Inflammatory macrophage treated with lipopolysaccharide for 1 hour (primary cell): ENCODE data around the gene EMILIN3.
A peak's percentile ranks its signal among the peaks of the same experiment; 100 is the strongest.

Experiments used
- DNase-seq, 2 donors: peaks; one replicate each; pipeline ENCODE4 v3.0.0-alpha.2; 2020 to 2022

EMILIN3 gene

DNA sequence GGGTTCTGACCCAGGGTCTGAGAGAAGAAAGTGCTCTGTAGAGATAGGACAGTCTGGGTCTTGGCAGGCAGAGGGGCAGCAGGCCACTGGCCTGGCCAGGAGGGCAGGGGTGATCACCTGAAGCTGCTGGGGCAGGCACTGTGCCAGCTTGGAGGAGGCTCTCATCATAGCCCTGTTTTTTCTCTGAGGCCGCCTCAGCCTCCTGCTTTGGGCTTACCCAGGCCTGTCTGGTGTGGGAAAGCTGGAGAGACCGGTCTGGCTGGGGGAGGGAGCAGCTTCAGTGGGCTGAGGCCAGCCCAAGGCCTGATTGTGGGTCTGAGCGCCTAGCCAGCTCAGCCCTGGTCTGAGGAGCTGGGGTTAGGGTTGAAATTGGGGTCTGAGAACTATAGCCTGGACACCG is 22.1 kb downstream of the EMILIN3 start:
- no peak for DNase-seq

DNA sequence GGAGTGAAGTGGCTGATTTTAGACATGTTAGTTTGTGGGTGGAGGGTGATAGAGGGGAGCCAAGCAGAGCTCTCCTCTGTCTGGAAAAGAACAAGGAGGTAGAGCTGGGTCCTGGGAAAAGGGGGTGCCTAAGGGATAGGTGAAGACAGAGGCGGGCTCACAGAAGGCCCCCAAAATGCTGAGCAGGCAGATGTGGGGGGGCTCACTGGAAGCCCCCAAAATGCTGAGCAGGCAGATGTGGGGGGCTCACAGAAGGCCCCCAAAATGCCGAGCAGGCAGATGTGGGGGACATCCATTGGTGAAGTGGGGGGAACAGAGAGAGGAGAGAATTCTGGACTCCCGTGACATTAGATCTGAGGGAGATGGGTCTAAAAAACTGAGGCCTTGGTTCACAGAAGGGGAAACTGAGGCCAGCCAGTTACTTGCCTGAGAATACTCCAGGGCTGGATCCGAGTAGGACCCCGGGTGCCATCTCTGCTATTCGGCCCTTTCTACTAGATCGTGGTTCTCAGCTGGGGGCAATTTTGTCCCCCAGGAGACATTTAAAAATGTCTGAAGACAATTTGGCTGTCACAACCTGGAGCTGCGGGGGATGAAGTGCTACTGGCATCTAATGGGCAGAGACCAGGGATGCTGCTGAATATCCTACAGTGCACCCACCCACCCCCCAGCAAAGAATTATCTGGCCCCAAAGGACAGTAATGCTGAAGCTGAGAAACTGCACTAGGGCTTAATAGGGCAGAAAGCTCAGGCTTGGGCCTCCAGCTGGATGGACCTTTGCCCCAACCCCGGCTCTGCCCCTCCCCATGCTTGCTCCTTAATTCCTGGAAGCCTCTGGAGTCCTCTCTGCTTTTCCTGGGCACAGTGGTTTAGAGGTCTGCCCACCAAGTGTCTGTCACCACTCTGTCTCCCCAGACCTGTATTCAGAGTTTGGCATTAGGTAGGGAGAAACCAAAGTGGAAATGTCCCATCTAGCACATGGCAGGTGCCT is 23.8 kb downstream of the EMILIN3 start:
- no peak for DNase-seq

DNA sequence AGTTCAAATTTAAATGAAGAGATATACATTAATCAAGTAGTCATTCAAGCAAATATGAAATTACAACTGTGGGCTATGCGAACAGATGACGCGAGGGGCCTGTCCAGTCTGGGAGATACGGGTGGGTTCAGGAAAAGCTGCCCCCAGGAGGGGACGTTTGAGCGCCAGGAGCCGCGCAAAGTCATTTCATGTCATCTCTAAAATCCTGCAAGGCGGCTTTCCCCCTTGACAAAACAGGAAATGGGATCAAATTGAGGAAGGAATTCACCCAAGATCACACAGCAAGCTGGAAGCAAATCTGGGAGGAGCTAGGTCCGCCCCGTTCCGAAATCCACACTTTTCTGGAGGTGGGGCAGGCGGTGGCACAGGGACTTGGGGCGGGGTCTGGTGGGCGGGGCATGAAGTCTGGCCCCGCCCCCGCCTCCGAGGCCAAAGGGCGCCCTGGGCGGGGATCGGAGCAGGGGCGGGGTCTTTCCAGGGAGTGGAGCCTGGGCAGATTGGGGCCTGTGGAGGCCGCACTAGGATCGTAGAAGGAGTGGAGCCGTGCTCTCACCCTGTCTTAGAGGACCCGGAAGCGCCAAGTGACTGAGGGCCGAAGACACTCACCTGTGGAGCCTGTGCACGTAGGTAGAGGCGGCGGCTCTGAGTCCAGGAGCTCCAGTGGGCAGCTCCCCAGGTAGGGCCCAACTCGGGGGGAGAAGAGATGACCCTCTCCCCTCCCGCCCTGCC is 26.1 kb downstream of the EMILIN3 start, which contains the start of gene LPIN3:
Gene LPIN3 (plus strand): TSS at position 495 of the 729 bp plus-strand sequence. CDS start 4,983 bp downstream, outside the sequence.
- peak; percentile 87 to 90 for DNase-seq

DNA sequence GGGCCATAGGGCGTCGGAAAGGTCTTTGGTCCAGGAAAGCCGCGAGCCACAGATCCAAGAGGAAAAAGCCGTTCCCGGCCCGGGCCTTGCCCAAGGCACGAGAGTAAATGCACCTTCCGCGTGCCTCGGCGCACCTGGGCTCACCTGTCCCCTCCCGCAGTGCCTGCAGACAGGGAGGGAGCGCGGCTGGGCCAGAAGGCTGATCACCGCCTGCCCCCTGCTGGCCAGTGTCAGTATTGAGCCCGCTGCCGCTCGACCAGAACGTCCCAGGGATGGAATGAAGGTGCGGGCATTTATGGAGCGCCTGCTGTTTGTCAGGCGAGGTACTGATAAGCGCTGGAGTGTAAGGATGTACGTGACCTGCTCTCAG is 26.7 kb downstream of the EMILIN3 start:
- DNase-seq: peak; percentile 37 to 87

DNA sequence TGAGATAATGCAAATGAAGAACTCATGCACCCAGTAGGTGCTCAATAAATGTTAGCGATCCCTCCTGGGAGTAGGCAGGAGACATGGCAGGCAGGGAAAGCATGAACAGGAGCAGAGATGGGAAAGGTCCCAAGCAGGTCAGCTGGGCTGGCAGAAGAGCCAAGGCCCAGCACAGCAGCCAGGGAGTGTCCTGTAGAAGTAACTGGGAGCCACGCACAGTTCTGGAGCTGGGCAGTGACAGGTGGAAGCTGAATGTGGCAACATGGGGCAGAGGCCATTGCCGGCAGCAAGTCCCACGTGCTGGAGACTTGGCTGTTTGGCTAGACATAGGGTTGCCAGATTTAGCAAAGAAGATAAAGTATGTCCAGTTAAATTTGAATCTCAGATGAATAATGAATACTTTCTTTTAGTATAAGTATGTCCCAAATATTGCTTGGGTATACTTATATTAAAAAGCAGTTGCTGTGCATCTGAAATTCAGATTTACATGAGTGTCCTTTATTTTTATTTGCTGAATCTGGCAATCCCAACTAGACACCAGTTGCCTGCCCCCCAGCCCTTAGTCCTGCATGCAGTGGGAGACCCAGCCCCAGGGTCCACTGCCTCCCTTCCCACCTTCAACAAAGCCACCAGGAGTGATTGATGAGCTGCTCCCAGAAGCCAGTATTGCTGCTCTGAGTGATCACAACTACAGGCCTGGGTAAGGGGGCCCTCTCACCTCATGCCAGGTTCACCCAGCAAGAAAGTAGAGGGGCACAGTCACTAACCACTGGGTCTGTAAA is 29.7 kb downstream of the EMILIN3 start:
- no peak for DNase-seq

DNA sequence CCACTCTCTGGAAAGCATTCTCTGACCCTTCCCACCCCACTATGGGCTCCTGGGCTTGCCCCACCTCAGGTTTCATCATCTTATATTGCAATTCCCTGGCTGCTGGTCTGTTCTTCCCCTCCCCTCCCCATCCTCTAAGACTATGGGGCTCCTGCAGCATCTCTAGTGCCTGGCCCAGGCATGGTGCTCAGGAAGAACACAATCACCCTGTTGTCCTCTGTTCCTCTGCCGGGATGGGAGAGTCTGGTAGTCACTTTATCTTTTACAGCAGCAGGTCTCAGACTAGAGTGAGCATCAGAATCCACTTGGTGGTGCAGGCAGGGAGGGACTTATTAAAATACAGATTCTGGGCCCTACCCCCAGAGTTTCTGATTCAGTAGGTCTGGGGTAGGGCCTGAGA is 31.0 kb downstream of the EMILIN3 start:
- DNase-seq: no peak

DNA sequence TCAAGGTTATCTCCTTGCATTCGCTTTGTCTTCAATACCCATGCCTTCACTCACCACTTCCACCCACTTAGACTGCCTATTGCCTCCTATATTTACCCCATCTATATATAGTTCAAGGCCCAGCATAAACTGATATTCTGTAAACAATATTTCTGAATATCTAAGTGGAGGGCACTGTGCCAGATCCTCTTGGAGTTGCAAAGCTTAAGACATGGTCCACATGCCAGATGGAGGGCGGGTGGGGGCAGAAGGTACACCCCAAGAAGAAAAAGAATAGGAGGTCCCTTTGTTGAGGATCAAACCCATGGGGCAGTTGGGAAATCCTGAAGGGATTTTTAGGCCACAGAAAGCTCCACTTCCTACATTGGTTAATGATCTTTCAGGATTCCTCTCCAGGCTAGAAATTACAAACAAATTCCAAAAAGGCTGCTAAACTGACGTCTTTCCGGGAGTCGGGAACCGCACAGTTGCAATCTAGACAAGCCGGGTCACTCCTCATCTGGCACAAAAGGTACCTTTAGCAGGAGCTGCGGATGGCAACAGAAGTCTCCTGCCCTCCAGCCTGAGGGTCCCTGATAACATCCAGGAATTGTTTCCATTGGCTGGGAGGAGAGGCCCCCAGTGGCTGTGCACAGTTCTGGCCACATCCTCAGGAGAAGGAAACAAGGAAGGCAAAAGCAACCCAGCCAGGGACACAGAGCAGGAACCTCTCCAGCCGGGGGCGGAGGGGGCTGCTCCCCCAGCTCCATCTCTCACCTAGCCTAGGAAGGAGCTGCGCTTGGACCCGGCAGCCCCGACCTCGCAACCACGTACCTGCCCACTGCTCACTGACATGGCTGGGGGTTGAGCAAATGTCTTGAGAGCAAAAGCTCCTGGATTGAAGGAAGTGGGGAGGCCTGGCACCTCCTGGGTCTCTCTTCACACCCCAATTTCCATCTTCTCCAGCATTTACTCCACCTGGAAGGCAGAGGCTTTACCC is 31.9 kb downstream of the EMILIN3 start:
- no peak for DNase-seq

DNA sequence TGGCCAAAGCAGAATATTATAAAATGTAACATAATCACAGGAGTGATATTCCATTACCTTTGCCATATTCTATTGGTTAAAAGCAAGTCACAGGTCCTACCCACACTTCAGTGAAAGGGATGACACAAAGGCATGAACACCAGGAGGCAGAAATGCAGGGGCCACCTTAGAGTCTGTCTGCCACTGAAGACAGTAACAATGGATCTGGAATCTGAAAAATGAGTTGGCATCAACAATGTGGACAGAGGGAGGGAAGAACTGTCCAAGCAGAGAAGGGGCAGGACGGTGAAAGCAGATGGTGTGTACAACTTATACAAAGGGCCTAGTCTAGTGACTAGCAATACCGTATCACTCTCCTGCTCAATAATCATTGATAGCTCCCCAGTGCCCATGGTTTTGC is 32.6 kb downstream of the EMILIN3 start:
- no peak for DNase-seq

DNA sequence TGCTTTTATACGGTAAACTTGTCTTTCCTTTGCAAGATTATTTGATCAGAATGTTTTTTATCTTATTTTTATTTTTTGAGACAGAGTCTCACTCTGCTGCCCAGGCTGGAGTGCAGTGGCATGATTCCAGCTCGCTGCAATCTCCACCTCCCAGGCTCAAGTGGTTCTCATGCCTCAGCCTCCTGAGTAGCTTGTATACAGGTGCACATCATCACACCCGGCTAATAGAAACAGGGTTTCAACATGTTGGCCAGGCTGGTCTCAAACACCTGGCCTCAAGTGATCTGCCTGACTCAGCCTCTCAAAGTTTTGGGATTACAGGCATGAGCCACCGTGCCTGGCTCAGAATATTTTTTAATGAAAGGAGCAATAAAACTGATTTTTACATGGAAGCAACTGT is 34.9 kb downstream of the EMILIN3 start:
- DNase-seq: no peak

DNA sequence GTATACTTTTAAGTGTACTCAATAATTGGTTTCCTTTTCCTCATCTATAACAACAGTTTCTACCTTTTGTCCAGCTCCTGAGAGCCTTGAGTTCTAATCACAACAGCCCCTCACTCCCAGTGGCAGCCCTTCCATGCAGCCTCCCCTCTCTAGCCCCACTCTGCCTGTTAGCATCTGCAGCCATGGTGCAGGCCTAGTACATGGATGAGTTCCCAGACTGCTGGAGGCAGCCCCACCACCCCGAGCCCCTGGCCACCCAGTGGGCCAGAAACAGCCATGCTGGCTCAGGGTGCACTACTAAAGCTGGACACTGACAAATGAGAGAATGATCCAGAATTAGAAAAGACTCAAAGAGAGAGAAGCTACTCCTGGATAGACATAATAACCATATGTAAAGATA is 35.7 kb downstream of the EMILIN3 start:
- DNase-seq: no peak

DNA sequence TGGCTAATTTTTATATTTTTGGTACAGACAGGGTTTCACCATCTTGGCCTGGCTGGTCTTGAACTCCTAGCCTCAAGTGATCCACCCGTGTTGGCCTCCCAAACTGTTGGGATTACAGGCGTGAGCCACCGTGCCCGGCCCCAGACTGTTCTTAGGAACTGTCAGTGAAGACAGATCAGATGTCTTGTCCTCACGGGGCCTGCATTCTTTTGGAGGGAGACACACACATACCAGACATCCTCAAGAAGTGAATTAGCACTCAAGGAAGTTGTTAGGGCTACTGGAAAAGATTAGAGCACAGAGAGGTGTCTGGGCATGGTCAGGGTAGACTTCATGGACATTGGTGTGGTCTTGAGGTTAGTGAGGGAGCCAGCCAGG is 36.3 kb downstream of the EMILIN3 start:
- DNase-seq: no peak

DNA sequence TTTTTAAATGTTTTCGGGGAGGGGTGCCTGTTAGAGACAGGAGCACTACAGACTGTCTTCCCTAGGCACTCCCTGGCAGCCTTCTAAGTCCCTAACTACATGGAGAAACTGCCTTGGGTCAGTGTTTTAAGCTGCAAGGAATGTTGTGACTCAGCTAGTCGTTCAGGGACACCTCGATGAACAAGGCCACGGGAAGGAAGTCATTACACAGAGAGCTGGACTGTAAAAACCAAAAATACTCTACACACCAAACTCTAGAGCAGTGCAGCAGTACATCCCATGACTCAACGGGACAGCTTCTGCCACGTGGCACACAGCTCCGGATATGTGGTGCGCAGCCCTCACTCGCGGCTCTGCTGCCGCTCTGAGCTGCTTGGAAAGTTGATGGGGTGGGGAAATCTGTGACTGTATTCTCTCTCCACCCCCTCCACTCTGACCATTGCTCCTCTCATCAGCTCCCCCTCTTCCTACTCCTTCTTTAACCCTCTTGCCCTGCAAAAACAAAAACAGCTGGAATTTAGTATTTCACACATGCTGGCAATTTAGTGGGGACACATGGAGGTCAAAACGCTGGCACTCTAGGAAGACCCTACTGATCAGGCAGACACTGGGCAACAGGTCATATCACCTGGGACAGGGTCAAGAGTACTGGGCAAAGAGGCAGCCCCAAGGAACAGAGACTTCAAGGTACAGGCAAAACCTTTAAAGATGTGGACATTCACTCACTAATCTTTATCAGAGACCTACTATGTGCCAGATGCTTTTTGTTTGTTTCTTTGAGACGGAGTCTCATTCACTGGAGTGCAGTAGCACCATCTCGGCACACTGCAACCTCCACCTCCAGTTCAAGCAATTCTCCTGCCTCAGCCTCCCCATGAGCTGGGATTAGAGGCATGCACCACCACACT is 36.9 kb downstream of the EMILIN3 start:
- DNase-seq: peak; percentile 45 to 67

DNA sequence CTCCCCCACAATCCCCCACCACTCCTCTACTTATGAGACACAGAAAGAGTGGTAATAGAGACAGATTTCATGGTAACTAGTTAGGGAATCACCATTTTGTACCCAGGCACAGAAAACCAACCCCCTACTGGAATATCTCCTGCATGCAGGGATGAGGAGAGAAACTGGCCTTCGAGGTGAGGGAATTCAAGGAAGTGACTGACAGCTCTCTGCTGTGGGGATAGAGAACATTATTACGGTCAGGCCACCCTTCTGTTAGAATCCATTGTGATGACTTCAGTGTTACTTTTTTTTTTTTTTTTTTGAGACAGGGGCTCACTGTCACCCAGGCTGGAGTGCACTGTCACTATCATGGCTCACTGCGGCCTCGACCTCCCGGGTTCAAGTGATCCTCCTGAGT is 39.4 kb downstream of the EMILIN3 start:
- DNase-seq: no peak

DNA sequence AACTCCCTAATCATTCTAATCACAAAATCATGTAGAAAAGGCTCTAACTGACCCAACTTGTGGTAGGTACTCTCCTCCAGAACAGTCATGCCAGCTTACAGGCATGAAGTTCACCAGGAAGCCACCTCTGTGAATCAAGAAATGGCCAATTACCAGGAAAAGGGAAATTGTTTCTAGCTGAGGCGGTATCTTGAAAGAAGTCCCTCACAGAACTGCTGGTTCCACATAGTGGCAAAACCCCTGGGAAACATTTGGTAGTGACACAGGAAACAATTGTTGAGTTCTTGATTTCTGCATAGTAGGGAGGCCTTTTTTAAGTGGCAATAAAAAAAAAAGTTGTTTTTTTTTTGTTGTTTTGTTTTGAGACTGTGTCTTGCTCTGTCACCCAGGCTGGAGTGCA is 45.6 kb downstream of the EMILIN3 start:
- peak; percentile 53 to 60 for DNase-seq

DNA sequence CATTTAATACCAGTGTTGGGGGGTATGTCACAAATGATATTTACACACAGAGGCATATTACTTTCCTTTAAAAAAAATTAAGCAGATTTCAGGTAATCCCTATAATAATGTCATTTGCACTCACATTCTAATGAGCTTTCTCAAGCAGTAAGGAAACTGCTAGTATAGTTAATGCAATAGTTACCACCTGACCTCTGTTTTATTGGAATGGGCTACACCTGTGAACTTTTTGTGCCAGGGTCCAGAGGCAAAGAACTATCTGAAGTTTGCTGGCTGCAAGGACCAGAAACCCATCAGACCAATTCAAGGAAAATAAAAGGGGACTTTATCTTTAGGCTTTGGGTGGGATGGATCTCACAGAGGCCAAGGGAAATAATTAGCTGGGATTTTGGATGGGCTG is 46.2 kb downstream of the EMILIN3 start:
- no peak for DNase-seq

DNA sequence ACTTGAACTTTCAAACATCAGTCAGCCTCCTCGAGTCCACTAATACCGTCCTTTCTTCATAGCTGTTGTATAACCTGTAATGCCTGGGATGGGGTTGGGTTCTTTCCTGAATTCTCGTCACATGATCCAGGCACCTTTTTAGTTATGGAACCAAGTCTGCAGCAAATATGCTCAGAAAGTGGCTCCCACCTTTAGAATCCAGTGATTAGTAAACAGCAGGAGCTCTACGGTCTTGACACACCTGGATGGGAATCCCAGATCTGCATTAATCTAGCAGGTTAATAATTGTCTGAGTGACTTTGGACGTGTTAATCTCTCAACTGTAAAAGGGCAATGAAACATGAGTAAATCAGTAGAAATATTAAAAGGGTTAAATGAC is 48.4 kb downstream of the EMILIN3 start:
- DNase-seq: no peak

DNA sequence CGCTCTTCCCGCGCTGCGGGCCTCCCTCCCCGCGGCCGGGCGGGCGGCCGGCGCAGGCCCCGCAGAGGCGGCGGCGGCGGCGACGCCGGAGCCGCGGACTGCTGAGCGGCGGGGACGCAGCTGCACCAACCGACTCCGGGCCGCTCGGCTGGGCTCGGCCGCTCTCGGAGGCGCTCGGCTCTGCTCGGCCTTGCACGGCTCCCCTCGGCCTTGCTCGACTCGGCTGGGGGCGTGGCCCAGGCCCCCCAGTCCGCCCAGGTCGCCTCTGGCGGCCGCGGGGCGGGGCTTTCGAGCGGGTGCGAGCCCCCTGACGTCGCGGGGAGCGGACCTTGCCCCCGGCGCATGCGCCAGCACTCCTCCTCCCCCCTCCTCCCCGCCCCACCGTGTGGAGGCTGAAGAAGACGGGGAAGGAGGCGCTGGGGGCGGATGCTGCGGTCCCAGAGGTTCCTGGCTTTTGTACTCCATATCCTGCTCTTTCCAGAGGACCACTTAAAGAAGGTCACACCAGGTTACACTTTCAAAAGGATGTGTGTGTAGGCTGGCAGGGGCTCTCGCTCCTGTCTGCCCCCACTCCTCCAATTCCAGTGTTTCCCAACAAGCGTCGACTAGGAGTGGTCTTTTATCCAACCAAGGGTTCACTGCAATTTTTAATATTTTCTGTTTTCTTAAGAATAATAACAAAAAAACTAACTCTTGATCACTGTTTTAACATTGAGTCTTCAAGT is 48.9 kb downstream of the EMILIN3 start, which contains the start of gene ZHX3:
Gene ZHX3 (minus strand): TSS at position 186 of the 725 bp plus-strand sequence. CDS start 112,815 bp downstream, outside the sequence.
- DNase-seq: peak; percentile 92 to 94

DNA sequence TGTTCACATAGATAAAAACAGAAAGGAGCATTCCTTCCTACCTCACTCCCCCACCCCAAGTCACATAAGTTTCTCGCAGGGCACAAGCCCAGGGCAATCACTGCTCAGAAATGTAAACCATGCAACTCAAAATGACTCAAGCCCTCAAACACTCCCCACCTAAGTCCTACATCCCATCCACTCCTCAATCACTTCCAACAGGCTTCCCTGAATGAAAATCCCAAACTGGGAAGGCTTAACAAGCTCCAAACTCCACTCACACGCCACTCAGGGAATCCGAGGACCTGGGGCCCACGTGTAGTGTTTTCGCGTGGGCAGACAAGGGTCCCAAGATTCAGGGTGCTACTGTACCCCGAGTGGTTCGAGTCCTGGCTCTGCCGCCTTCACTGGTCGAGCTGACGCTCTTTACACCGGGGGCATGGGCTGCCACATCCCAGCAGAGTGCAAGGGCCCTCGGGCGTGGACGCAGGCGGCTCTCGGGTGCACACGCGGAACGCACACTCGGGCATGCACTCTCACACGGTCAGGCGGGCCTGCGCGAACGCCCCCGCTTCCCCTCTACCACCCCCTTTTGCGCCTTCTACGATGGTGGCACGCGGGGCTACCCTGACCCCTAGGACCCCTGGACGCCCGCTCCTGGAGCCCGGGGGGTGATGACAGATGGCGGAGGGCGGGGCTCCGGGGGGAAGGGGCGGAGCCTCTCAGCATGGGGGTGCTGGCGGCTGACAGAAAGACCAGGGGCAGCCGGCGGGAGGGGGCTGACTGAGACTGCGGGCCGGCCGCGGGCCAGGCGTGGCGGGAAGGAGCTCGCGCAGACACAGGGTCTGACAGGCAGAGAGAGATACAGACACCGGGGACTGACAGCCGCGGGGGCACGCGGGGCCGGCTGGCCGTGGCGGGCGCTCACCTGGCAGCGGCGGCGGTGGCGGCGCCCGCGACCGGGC is 49.7 kb downstream of the EMILIN3 start:
- peak; percentile 21 to 54 for DNase-seq

DNA sequence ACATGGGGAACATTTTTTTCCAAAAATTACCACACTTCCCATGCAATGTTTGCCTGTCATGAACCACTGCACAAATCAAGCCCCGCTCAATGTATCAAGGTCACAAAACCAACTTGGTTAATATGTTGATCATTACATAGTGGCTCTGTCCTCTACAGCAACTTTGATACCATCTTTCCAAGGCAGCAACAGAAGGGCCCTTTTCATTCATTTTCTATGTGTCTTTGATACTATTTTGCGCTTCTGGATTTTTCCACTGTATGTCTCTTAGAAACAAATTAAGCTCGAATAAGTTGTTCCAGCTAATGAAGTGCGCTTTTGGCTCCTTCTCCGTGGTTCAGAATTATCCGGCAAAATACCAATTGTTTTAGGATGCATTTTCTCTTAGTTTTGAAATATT is 50.6 kb downstream of the EMILIN3 start:
- DNase-seq: no peak
